Measurements from ENCODE around the gene RPS6KB1. TPM values are rescaled to one million over a fixed set of nuclear protein-coding genes. Genes with fewer than 3 reads are reported as not detected.
"Not testable (repeated sequence)": the region's sequence is repeated elsewhere in the genome, so short reads cannot be mapped to it uniquely, and the experiment has no call there.

RPS6KB1 gene
- total RNA-seq, 1 donor from 2014 or later, result 9.3 TPM

DNA sequence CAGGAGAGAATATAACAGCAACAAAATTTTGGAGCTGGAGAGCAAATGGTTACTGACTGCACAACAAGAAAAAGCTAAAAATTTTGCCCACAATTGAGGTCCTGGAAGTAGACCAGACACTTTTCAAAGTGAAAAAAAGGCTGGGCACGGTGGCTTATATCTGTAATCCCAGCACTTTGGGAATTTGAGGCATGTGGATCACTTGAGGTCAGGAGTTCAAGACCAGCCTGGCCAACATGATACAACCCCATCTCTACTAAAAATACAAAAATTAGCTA lies 23.0 kb upstream of the RPS6KB1 start:
- no peak overlapping the region for H3K4me3 ChIP-seq
- no peak for DNase-seq (ENCODE audit: low spot score in 2 of 2)
- H3K4me1 ChIP-seq, result no peaks in the 10 kb centered on the region
- H3K9me3 ChIP-seq, result no peaks in the 10 kb centered on the region
- peaks cover 9 to 14% of the 10 kb centered on the region in 2 donors for H3K36me3 ChIP-seq
- H3K27ac ChIP-seq, result no peak overlapping the region
- intact Hi-C loops (cut with DNase I), result no loop called here
- no peaks in the 10 kb centered on the region for H3K27me3 ChIP-seq
- TF ChIP-seq, protein P1, sequence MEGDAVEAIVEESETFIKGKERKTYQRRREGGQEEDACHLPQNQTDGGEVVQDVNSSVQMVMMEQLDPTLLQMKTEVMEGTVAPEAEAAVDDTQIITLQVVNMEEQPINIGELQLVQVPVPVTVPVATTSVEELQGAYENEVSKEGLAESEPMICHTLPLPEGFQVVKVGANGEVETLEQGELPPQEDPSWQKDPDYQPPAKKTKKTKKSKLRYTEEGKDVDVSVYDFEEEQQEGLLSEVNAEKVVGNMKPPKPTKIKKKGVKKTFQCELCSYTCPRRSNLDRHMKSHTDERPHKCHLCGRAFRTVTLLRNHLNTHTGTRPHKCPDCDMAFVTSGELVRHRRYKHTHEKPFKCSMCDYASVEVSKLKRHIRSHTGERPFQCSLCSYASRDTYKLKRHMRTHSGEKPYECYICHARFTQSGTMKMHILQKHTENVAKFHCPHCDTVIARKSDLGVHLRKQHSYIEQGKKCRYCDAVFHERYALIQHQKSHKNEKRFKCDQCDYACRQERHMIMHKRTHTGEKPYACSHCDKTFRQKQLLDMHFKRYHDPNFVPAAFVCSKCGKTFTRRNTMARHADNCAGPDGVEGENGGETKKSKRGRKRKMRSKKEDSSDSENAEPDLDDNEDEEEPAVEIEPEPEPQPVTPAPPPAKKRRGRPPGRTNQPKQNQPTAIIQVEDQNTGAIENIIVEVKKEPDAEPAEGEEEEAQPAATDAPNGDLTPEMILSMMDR (IDR thresholded peaks at IDR 0.05), result no peak

DNA sequence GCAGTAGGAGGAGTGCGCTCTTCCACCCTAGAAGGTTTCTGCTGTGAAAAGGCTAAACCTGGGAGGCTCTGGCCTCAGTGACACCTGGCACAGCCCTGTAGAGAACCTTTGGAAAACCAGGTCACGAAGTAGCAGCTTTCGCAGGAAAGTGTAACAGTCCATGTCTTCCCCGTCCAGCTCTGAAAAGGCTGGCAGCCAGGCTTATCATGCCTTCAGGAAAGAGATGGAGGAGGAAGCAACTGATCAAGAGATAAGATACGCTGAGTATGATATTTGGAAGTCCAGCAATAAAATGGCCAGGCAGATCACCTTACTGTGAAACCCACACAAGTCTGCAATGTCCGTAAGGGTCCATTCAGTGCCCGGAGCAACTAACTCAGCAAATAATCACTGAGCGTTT lies 22.4 kb upstream of the RPS6KB1 start:
- Histone ChIP-seq H3K36me3 (peaks cover 14% of the 10 kb centered on the region in 2 donors), H3K9me3 (no peaks in the 10 kb centered on the region), H3K27me3 (no peaks in the 10 kb centered on the region), H3K4me1 (no peaks in the 10 kb centered on the region), H3K4me3 (no peak overlapping the region), H3K27ac (no peak overlapping the region)
- intact Hi-C loops (cut with DNase I), result no loop called here
- TF ChIP-seq, protein P1 (IDR thresholded peaks at IDR 0.05), result no peak
- DNase-seq (ENCODE audit: low spot score in 2 of 2), result no peak

DNA sequence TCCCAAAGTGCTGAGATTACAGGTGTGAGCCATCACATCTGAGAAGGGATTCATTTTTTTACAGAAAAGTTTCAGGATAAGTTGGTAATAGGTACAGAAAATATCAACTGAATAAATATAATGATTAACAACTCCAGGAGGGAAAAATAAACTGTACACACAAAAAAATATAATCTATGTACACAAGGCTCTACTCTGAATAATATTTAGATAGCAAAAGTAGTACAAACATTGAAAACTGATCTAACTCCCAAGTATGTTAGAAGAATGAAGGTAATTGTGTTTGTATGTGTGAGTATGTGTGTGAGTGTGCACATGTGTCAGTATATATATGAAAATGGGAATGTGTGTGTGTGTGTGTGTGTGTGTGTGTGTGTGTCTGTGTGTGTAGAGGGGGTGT lies 20.6 kb upstream of the RPS6KB1 start:
- TF ChIP-seq, protein P1 (IDR thresholded peaks at IDR 0.05), result no peak
- no peak overlapping the region for H3K27ac ChIP-seq
- H3K4me3 ChIP-seq, result no peak overlapping the region
- no peaks in the 10 kb centered on the region for H3K27me3 ChIP-seq
- intact Hi-C loops (cut with DNase I), result no loop called here
- H3K36me3 ChIP-seq, result peaks cover 21 to 31% of the 10 kb centered on the region in 2 donors
- no peaks in the 10 kb centered on the region for H3K9me3 ChIP-seq
- no peaks in the 10 kb centered on the region for H3K4me1 ChIP-seq
- DNase-seq (ENCODE audit: low spot score in 2 of 2), result no peak

DNA sequence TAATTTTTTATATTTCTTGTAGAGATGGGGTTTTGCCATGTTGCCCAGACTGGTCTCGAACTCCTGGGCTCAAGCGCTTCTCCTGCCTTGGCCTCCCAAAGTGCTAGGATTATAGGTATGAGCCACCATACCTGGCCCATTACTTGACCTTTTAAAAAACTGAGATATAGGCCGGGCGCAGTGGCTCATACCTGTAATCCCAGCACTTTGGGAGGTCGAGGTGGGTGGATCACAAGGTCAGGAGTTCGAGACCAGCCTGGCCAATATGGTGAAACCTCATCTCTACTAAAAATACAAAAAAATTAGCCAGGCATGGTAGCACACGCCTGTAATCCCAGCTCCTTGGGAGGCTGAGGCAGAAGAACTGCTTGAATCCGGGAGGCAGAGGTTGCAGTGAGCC lies 19.5 kb upstream of the RPS6KB1 start:
- DNase-seq (ENCODE audit: low spot score in 2 of 2); H3K4me3 ChIP-seq; H3K4me1 ChIP-seq; intact Hi-C loops (cut with DNase I); H3K9me3 ChIP-seq; H3K27ac ChIP-seq; H3K27me3 ChIP-seq: not testable (repeated sequence)
- peaks cover 30 to 41% of the 10 kb centered on the region in 2 donors for H3K36me3 ChIP-seq

DNA sequence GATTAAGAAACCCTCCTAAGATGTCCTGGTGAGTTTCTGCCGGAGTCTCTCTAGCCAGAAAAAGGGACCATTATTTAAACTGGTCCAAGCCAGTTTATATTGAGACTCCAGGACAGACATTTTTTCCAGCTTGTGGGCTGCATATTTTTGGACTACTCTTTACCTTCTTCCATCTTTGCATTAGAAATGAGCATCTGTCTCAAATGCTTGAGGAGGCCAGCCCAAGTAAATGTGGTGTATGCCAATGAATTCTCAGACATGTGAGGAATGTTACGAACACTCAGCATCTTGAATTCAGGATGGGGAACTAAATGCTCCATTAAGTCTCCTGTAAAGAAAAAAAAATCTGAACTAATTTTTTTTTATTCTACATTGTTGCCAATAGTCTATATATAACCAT lies 18.5 kb upstream of the RPS6KB1 start:
- TF ChIP-seq, protein P1 (IDR thresholded peaks at IDR 0.05), result no peak
- peaks cover 30 to 45% of the 10 kb centered on the region in 2 donors for H3K36me3 ChIP-seq

DNA sequence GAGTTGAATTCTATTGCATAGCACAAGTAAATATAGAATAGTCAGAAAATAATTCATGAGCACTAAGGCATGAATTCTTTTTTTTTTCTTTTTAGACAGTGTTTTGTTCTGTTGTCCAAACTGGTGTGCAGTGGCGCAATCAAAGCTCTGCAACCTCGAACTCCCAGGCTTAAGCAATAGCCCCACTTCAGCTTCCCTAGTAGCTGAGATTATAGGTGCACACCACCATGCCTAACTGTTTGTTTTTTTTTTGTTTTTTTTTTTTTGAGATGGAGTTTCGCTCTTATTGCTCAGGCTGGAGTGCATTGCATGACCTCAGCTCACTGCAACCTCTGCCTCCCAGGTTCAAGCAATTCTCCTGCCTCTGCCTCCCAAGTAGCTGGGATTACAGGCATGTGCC lies 16.8 kb upstream of the RPS6KB1 start:
- Histone ChIP-seq H3K36me3 (peaks cover 30 to 53% of the 10 kb centered on the region in 2 donors), H3K9me3 (no peaks in the 10 kb centered on the region), H3K4me3 (no peak overlapping the region), H3K27me3 (no peaks in the 10 kb centered on the region), H3K4me1 (no peaks in the 10 kb centered on the region), H3K27ac (no peak overlapping the region)
- intact Hi-C loops (cut with DNase I), result no loop called here
- TF ChIP-seq, protein P1 (IDR thresholded peaks at IDR 0.05), result no peak
- DNase-seq (ENCODE audit: low spot score in 2 of 2), result no peak

More for the DNA sequence above, 18.5 kb upstream of the RPS6KB1 start:
- Histone ChIP-seq H3K27me3 (no peaks in the 10 kb centered on the region), H3K4me1 (no peaks in the 10 kb centered on the region), H3K9me3 (no peaks in the 10 kb centered on the region), H3K27ac (no peak overlapping the region), H3K4me3 (no peak overlapping the region)
- intact Hi-C loops (cut with DNase I), result no loop called here
- no peak for DNase-seq (ENCODE audit: low spot score in 2 of 2)
